GM18867 (cell line): ENCODE data around the gene PPP1R3G.

Experiments
- ATAC-seq: cut with Tn5 transposase; IDR thresholded peaks from one replicate; pipeline ENCODE4 v1.9.1; 2021; ENCODE audit warnings: mild to moderate bottlenecking, moderate library complexity; ENCODE audit not compliant: unreplicated experiment

PPP1R3G gene

DNA sequence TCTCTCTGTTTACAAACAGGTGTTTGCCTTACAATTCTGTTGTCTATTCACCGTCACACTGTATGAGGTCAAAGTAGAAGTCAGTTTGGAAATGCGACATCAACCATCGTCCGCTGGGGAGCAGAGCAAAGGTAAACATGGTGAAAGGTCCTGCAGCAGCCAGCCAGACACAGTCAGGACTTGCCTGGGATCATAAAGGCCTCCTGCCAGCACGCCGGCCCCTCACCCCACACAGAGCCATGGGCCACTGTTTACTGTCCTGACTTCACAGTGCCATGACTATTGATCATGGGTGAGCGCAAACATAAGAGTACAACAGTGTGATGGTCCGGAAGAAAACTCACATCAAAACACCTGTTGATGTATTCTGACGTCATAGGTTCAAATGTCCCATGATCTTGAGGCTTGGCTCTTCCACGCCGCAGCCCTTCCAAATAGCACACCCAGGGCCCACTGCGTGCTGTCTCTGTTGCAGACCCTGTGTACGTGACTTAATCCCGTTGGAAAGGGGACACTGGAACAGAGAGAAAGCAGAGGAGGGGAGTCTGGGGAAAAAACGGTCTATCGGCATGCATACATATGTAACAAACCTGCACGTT, 16.9 kb upstream of the PPP1R3G start:
- no peak for ATAC-seq

- no peak for ATAC-seq
Measured at GRCh38 chr6:5071216-5071615, 13.9 kb upstream of the PPP1R3G start.

- ATAC-seq, result peak; percentile 76
Measured at GRCh38 chr6:5072440-5072839, 12.7 kb upstream of the PPP1R3G start.

DNA sequence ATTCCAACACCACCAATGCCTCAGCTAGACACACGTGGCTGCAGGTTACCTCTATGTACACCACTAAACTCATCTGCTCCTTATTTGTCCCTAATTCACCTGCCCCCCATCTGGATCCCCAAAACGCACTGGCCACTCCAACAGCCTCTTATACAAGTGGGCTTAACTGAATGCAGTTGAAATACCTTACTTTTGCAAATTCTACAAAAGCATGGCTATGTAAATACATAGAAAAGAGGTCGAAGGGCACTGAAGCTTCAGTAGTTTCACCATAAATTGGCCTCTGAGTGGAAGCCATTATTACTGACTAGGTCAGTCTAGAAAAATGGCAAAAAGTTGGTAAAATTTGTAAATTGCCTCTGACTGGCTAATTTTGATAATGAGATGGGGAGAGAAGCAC, 11.1 kb upstream of the PPP1R3G start:
- ATAC-seq, result no peak

GRCh38 chr6:5076931-5077330, 8.2 kb upstream of the PPP1R3G start:
- no peak for ATAC-seq

DNA sequence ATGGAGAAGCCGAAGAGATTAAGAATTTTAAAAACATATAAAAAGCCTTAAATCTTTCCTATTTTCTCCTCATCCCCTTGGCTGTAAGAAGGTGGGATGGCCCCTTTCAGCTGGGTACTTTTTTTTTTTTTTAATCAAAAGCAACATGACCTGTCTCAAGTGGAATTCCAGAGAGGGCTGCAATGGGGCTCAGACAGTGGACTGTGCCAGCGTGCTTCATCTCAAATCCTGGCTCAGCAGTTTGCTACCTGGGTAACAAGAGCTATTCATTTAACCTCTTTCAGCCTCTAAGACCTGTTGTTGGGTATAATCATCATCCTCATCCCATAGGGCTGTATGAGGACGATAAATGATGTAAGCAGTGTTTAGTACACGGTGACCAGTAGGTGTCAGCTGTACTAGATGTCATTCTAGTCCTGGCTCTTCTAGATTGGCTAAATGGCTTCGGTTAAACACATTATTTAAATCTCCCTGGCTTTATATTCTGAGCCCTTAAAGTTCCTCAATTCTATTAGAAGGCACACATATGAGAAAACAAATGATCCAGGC, 6.9 kb upstream of the PPP1R3G start:
- peak; percentile 82 for ATAC-seq

DNA sequence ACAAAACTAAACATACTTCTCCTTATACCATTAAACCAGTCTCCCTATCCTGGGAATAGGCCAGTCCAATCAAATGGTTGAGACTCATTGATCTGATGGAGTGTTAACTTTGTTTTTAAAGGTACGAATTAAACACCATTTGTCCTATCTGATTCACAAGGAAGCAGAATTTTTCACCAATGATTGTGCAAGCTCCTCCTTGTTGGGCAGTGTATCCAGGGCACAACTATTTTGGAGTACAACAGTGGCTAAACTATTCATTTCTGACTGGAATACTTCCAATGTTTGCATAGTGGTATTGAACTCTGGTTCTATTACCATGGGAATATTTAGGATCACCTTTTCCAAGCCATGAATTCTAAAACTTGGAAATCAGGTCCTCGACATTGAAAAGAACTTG, 5.4 kb upstream of the PPP1R3G start:
- no peak for ATAC-seq

- ATAC-seq, result no peak
Measured at GRCh38 chr6:5080574-5080973, 4.6 kb upstream of the PPP1R3G start.

- no peak for ATAC-seq
Measured at GRCh38 chr6:5081182-5081581, 4.0 kb upstream of the PPP1R3G start.

- no peak for ATAC-seq
Measured at GRCh38 chr6:5081955-5082354, 3.2 kb upstream of the PPP1R3G start.

GRCh38 chr6:5082487-5083306, 2.4 kb upstream of the PPP1R3G start:
- no peak for ATAC-seq

- ATAC-seq, result no peak
Measured at GRCh38 chr6:5083307-5083583, 1.9 kb upstream of the PPP1R3G start.

DNA sequence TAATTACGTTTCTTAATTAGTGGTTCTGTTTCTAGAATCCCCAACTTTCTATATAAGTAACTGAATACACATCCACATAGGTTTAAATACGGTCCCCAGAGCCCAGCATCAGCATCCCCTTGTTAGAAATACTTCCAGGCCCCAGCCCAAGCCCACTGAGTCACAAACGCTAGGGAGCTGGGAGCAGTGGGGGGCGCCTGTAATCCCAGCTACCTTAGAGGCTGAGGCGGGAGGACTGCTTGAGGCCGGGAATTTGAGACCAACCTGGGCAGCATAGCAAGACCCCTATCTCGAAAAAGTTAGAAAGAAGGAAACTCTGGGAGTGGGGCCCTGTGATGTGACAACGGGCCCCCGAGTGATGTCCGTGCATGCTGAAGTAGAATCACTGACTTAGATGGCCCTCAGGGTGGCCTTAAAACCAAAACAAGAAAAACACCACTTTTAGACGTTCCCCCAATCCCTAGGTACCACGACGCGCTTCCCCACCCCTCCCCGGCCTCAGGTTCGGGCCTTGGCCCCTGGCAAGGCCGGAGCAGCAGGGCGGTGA, 1.3 kb upstream of the PPP1R3G start:
- ATAC-seq, result no peak

GRCh38 chr6:5084360-5084780, 771 bp upstream of the PPP1R3G start:
- ATAC-seq, result peak; percentile 25

DNA sequence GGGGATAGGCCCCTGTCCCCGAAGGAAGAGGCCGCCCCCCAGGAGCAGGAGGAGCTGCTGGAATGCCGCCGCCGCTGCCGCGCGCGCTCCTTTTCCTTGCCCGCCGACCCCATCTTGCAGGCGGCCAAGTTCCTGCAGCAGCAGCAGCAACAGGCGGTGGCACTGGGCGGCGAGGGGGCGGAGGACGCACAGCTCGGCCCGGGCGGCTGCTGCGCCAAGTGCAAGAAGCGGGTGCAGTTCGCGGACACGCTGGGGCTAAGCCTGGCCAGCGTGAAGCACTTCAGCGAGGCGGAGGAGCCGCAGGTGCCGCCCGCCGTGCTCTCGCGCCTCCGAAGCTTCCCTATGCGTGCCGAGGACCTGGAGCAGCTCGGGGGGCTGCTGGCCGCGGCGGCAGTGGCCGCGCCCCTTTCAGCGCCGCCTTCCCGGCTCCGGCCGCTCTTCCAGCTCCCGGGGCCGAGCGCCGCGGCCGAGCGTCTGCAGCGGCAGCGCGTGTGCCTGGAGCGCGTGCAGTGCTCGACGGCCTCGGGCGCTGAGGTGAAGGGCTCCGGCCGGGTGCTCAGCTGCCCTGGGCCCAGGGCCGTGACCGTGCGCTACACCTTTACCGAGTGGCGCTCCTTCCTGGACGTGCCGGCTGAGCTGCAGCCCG, 630 bp downstream of the PPP1R3G start:
- ATAC-seq, result peak; percentile 37

- peak; percentile 3 for ATAC-seq
Measured at GRCh38 chr6:5086294-5086890, 1.3 kb downstream of the PPP1R3G start.

GRCh38 chr6:5087389-5087788, 2.2 kb downstream of the PPP1R3G start:
- no peak for ATAC-seq

DNA sequence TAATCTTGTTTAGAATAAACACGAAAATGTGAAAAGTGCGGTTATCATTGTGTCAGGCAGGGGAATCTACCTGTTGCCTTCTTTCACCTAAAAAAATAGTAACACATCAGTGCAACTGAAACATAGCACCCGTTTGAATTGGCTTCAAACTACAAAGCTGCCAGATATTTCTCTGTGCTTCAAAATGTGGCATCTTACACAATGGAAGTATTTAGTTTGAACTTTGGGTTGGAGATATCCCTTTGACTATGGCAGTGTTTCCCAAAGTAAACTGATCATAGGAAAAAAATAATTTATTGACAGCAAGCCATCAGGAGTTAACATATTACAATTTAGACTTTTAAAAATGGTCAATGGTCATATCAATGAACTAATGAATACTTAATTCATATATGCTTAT, 3.6 kb downstream of the PPP1R3G start:
- ATAC-seq, result no peak

- ATAC-seq, result no peak
Measured at GRCh38 chr6:5089481-5090438, 4.6 kb downstream of the PPP1R3G start.

DNA sequence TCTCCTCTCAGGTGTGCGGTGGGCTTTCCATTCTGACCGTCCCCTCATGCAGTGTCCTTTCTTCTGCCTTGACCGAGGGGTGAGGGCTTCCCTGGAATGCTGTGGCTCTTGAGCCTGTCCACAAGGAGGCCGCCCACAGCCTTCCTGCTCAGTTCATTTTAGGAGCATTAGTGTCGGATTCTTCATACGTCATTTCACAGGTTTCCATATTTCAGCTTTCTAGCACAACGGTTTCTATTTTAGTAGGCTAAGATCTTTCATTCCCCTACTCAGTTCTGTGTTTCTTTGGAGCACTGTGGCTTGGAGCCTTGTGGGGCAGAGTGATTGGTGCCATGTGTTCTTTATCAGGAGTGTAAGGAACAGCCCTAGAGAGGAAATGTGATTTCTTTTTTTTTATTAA, 5.5 kb downstream of the PPP1R3G start:
- ATAC-seq, result no peak
